HK-2 (cell line): ENCODE results near the gene UBXN7.
"Not testable (repeated sequence)": the region's sequence is repeated elsewhere in the genome, so short reads cannot be mapped to it uniquely, and the experiment has no call there.

Experiments used
- DNase-seq: peaks from one replicate; pipeline ENCODE4 v3.0.0-alpha.2; 2018; ENCODE audit not compliant: unreplicated experiment

The UBXN7 gene

GRCh38 chr3:196316799-196317686 is 115.2 kb downstream of the UBXN7 start:
- DNase-seq: not testable (repeated sequence)

- DNase-seq: no peak
These were observed 116.4 kb downstream of the UBXN7 start for GRCh38 chr3:196315821-196316220.

- DNase-seq: no peak
These were observed 117.6 kb downstream of the UBXN7 start for GRCh38 chr3:196314597-196314996.

GRCh38 chr3:196314086-196314485 is 118.1 kb downstream of the UBXN7 start:
- DNase-seq: not testable (repeated sequence)

GRCh38 chr3:196302960-196303359 is 129.3 kb downstream of the UBXN7 start:
- not testable (repeated sequence) for DNase-seq

- DNase-seq: not testable (repeated sequence)
These were observed 129.7 kb downstream of the UBXN7 start for GRCh38 chr3:196302551-196302950.

- DNase-seq: no peak
These were observed 133.7 kb downstream of the UBXN7 start for GRCh38 chr3:196298521-196298920.
